Embryonic facial prominence (tissue), 1 donor: ENCODE data around the gene HYDIN.
A peak's percentile ranks its signal among the peaks of the same experiment; 100 is the strongest.
"Not testable (repeated sequence)": the region's sequence is repeated elsewhere in the genome, so short reads cannot be mapped to it uniquely, and the experiment has no call there.

Experiments
- DNase-seq: peaks from one replicate; pipeline ENCODE4 v3.0.0-alpha.2; 2016; ENCODE audit errors: extremely low spot score

The HYDIN gene

DNA sequence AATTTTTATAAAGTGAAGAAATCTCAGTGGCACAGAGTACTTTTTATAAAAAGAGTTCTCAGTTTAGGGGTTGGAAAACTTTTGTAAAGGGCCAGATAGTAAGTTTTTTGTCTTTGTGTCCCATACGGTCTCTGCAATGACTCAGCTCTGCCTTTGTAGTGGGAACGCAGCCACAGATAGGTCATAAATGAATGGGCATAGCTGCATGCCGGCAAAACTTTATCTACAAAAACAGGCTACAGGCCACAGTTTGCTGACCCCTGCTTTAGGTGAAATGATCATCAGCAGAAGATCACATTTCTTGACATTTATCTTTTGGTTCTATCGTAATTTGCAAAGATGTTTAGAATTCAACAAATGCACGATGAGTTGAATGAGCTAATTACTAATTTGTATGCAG is 365.8 kb downstream of the HYDIN start:
- DNase-seq: not testable (repeated sequence)

DNA sequence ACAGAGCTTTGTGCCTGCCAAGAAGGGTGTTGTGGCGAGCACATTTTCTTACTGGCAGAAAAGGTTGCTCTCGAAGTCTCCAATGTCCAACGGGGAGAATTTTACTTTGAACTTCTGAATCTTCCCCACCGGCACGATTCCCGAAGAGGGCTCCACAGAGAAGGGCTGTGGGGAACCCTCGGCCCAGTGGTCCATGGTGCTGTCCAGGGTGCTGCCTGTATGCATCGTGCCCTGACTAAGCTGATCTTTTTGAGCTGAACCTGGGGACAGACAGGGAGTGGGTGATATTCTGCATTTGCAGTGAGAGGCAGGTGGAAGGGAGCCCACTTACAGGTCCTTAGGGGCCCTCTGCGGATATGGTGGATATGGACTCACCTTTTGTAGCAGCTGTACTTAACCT is 368.5 kb downstream of the HYDIN start:
- DNase-seq: not testable (repeated sequence)

DNA sequence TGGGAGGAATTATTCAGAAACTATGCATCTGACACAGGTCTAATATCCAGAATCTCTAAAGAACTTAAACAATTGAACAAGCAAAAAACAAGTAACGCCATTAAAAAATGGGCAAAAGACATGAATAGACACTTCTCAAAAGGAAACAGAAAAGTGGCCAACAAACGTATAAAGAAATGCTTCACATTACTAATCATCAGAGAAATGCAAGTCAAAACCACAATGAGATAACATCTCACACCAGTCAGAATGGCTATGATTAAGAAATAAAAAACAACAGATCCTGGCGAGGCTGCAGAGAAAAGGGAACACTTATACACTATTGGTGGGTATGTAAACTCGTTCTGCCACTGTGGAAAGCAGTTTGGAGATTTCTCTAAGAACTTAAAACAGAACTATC is 379.2 kb downstream of the HYDIN start:
- not testable (repeated sequence) for DNase-seq

DNA sequence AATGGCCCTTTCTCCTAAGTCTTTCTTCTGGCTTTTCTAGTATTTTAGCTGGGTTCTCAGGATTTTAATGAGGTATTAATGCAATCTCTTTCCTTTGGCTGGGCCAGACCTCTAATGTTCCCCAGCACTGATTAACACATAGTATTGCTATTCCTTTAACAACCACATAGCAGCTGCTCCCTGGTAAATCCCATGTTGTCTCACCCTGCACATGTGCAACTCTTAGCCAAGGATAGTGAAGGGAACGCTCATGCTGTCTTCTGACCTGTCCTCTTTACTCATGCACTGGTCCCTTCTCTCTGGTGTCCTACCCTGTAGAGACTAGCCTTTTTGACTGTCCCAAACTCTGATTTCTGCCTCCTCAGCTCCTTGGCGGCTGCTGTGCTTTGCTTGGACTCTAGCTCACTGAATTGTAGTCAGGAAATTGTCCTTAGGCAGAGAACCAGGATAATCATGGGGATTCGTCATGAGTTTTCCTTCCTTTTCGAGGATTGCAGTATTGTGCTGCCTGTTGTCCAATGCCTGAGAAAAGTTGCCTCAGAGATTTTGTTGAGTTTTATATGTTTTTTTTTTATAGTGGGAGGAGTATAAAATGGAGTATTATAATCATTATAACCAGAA is 406.9 kb downstream of the HYDIN start:
- DNase-seq: not testable (repeated sequence)

DNA sequence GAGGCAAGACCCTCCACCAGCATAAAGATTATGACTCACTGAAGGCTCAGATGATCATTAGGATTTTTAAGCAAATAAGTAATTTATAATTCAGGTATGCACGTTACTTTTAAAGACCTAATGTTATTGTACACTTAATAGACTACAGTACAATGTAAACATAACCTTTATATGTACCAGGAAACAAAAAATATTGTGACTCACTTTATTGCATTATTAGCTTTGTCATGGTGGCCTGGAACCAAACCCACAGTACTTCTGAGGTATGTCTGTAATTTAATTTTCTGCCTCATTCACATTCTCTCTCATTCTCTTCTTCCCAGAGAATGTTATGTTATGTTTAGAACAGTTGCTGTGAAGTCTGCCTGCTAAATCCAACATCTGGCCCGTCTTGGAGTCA is 407.8 kb downstream of the HYDIN start:
- not testable (repeated sequence) for DNase-seq

DNA sequence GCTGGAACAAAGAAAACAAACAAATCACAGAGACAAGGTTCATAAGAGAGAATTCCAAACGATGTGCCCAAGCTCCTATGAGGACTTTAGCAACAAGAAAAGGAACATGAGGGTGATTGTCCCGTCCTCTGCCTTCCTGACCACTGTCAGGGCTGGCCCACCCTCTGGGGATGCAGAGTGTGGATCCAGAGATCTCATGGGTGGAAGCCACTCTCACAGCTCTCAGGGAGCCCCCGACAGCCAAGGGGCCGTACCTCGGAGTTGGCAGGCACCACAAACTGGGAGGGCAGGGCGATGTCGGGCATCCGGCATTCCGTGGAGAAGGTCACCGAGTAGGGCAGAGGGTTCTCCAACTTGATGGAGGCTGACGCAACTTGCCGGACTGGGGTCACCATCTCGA is 412.4 kb downstream of the HYDIN start:
- DNase-seq: not testable (repeated sequence)

DNA sequence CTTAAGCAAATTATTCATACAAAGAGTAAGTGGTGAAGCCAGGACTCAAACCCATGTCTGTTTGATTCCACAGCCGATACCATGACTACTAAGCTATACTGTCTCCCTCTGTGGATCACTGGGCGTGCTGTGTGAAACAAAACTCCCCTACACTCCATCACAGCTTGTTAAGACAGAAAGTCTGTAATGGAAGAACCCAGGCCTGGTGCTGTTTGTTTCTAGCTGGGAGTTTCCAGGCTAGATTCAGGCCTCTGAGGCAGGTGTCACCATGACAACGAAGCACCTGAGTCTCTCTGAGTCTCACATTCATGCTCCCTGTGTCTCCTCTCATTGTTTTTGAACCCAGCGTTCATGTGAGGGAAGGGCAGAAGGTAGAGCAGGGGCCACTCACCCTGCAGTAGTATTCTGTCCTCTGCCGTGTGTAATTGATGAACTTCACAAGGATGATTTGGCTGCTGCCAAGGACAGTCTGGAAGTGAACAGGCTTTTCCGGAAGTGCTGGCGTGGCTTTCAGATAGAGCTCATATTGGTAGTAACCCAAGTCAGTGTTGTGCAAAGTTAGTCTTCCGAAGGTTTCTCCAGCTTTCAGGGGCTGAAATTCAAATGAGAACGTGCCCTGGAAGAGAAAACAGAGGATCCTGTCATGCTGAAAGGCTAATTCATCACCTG is 421.0 kb downstream of the HYDIN start:
- no peak for DNase-seq

DNA sequence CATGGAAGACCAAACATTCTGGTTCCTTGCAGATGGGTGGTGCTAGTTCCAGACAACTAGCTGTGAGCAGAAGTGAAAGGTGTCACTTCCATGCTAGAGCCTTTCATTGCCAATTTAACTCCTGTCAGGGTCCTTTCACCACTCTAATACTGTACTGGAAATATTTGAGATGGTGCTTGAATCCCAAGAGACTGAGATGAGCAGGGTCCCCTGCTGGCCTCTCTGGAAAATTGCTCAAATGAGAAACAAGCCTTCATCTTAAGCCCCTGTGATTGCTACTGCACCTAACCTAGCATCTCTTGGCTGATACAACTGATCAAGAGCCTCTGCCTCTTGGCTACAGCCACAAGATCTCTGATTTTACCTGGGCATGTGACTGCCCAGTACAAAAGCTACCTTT is 422.2 kb downstream of the HYDIN start:
- DNase-seq: no peak

DNA sequence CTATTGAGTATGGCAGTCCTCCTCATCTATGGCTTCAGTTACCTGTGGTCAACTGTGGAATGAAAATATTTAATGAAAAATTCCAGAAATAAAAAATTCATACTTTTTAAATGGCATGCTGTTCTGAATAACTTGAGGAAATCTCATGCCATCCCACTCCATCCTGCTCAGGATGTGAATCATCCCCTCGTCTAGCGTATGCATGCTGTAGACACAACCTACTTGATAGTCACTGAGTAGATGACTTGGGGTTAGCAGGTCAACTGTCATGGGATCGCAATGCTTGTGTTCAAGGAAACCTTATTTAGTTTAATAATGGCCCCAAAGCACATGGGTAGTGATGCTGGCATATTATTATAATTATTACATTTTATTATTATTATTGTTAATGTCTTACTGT is 424.7 kb downstream of the HYDIN start:
- DNase-seq: no peak

DNA sequence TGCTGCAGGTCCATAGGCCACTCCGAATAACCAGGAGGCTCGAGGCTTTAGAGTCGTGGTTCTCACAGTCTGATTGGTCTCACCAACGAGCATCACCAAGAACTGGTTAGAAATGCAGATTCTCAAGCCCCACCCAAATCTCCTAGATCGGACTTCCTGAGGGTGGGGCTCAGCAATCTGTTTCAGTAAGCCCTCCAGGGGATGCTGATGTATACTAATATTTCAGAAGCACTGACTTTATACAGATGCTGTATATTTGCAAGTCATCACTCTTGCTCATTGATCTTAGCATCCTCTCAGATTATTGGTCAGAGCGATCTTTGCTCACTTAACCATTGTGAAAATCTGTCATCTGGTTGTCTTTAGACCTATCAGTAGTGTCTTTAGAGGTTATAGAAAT is 425.1 kb downstream of the HYDIN start:
- DNase-seq: no peak

DNA sequence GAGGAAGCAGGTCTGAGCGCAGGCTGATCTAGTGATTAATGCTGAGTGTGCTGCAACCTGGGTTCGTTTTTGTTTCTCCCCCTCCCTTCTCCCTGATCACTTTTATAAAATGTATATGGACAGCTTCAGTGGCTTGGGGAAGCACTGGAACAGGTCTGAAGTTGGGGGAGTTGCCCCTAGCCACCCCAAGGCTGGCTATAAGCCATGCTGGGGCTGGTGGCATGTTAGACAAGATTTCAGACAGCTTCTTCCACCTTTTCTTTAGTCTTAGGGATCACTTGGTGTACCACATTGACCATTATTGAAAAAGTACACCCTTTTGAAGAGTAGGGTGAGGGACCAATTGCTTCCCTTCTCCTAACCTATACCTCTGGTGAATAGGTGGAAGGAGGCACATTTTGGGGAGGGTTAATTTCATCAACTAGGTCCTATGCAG is 425.8 kb downstream of the HYDIN start:
- DNase-seq: no peak

DNA sequence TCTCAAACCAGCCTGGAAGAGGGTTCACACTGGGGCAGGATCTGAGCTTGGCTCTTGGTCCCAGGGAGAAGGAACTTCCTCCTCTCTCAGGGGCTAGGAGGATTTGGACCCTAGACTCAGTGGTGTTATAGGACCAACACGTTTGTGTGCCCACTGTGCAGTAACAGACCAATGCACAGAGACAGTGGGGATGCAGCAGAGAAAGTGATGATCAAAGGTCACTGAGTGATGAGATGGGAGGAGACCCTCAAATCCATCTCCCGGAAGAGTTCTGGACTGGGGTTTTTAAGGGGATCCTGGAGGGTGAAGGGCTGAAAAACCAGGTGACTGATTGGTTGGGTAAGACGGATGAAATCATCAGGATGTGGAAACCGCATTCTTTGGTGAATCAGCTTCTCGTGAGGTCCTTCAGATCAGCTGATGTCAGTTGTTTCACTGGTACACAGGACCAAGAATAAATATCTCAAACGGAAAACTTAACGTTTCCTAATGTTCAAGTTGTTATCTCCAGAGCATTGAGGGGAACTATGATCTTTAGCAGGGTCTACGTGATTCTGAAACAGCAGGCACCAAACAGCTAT is 426.3 kb downstream of the HYDIN start:
- no peak for DNase-seq

DNA sequence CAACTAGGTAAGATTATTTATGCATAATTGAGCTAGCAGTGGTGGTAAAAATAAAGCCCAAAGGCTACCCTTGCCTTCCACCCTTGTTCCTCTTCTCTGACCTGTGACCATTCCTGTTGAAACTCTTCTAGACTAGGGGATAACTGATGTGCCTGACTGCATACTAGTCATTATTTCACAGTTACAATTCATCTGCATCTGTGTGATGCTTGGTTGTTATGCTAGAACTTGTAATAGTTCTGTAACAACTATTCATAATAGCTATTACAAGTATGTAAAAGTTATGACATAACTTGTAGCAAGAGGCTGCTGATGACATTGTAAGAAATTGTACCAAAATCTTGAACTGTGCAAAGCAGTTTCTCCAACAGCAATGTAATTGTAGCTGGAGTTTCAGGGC is 427.2 kb downstream of the HYDIN start:
- DNase-seq: no peak

DNA sequence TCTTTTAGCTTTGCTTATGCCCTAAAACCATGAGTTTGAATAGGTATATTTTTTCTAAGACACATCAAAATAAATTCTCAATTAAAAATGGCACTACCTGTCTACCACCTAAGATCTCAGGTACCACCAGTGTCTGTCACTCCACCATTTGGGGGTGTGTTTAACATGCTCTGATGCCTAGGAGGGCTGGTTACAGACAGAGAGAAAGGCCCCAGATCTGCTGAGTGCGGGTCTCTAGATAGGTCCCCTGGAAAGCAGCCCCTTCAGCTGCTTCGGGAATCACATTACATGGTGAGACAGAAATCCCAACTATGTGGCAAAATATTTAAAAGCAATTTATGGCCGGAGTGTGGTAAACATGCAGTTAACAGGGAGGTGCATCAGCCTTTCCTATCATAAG is 428.9 kb downstream of the HYDIN start:
- DNase-seq: no peak

DNA sequence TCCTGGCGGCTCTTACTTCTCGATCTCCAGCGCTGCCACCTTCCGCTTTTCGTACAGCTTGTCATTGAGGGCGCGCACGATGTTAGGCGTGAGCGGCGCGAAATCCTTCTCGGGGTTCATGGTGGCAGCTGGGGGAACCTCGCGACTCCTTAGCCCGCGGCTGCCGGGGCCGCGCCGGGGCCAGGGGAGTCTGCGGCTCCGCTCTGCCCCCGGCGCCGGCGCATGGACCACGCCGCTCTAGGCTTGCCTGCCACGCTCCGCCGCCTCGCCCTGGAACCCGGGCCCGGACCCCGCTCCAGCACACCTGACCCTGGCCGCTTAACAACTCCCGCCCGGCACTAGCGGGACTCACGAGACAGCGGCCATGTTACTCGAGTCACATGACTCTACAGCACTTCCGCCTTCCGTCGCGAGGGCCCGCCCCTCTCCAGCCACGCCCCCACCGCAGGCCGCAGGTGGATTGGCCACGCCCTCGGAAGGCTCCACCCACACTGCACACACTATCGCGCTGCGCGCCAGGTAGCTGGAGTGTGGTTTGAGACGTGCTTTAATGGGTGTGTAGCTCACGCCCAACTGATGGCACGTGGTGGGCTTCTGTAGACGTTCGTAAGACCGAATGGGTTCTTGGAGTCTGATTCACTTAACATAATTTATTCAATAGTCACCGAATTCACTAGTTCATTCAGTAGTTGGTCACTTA is 429.6 kb downstream of the HYDIN start, which contains the start of gene VAC14:
VAC14 (minus strand) TSS at position 378 of the 700 bp plus-strand sequence; CDS start at position 120, 258 bp downstream.
- peak; percentile 85 for DNase-seq

DNA sequence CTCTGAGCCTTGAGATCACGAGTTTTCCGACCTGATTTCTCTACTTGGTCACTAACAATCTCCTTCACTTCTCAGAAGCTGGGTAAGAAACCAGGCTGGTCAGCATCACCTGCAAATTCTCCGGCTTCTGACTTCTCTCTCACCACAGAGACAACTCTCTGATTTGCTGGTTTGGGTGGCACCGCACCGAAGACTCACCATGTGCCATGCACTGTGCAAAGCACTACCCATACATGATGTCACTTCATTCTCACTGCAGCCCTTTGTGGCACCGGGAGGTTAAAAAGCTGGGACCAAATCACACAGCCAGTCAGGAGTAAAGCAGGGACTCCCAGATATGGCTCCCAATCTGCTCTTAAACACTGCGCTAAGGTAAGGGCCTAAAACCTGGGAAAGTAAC is 430.2 kb downstream of the HYDIN start:
- DNase-seq: no peak

DNA sequence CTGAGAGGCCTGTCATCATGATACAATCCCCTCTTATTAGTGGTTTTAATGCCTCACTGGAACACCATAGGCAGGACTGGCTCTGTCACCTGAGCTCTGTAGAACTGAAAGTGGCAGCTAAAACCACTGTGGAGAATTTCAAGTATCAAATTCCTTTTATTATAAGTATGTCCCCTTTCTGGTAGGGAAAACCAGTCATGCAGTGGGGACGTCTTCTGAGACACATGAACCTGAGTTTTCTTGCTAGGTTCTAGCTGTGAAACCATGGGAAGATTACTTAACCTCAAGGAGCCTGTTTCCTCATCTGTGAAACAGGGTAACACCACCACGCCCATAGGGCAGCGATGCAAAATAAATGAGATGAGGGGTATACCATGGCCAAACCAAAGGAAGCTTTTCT is 434.2 kb downstream of the HYDIN start:
- DNase-seq: no peak

DNA sequence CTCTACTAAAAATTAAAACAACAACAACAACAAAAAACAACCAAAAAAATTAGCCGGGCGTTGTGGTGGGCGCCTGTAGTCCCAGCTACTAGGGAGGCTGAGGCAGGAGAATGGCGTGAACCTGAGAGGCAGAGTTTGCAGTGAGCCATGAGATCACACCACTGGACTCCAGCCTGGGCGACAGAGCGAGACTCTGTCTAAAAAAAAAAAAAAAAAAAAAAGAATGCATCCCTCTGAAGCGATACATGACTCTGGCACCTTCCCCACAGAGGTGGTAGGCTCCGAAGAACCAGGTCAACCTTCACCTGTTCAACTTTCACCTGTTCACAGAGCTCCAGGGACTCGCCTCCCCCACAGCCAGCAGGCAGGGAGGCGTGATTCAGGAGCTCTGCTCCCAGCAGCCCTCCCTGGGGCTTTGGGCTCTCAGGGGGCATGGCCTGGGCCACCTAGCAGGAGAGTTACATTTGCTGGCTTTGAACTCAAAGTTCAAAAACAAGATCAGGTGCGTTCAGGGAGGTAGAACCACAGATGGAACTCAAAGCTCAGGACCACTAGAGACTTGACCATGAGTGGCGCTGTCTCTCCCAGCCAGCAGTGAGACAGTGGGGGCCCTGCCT is 435.1 kb downstream of the HYDIN start:
- no peak for DNase-seq

DNA sequence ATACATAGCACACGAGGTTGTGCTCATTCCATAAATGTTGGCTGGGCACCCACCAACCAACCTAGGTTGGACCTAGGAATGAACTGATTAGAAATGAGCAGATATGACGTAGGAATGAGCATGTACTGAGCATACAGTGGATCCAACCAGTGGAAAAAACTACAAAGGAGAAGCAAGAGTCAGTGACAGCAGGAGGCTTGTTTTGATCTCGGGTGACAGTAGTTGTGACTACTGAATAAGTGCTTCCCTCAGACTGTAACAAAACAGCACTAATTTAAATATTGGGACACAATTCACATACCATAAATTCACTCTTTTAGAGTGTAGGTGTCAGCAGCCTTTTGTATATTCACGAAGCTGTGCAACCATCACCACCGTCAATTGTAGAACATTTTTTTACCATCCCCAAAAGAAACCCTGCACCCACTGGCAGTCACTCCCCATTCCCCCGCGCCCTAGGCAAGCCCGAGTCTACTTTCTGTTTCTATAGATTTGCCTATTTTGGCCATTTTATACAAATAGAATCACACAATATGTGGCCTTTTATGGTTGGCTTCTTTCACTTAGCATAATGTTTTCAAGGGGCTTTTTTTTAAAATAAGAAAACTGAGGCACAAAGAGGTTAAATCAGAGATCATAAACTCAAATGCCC is 436.5 kb downstream of the HYDIN start:
- no peak for DNase-seq

DNA sequence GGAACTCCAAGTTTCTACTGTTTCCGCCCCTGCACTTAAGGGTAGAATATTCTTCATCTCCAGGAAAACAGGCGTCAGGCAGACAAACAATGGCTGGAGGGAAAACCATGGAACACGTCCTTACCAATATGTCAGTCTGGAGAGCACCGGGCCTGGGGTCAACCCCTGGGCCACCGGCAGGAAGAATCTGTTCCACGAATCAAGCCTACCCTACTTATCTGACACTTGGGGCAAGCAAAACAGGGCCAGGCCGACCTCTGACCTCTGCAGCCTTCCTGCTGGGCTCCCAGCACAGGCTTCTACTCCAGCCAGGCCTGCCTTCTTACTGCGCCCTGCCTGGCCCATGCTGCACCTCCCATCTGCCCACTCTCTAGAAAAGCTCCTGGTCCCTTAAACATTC is 439.7 kb downstream of the HYDIN start:
- no peak for DNase-seq

DNA sequence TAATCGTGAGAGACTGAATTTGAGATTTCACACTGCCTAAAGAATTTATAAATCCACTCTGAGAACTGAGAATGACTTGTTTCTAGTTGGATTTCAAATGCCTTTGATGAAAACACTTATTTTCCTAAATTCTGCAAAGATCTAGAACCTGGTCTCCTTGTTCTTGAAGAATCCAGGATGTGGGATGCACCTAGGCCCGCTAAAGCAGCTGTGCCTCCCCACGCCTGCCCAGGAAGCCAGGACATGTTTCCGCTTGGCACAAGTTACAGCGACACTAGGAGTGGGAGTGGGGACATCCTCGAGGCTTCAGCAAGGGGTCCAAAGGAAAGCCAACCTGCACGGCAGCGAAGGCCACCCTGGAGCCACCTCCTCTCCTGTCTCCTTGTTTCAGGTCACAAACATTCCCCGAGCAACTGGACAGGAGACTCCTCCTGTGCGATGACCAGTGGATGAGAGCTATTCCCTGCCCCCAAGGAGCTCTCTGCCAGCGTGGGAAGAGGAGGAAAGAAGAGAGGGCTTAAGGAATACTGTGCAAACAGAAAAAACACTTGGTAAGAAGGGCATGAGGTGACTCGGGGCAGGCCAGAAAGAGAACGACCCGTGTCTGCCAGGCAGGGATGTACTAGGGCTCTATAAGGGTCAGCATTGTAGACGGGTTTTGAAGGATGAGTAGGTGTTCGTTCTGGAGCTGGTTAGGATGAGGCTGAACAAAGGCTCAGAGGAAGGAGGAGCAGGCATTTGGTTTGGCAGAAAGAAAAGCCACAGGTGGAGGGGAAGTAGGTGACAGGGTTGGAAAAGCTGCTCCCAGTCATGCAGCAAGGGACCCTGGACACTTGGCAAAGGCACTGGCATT is 440.7 kb downstream of the HYDIN start:
- no peak for DNase-seq
